Activated B cell treated with CpG ODN at 0.5 μM for 24 hours (primary cell): ENCODE measurements around the gene FUT3. TPM values are rescaled to one million over a fixed set of nuclear protein-coding genes. Genes with fewer than 3 reads are reported as not detected.

Experiments used
- ATAC-seq: fragments of 200-7000 bp; cut with Tn5 transposase; one replicate; pipeline ENCODE4 v1.10.0; 2021; ENCODE audit warnings: low read depth, mild to moderate bottlenecking, moderate library complexity
- CTCF ChIA-PET: fragments of 350-600 bp; sonication (Branson Sonifier 250); formaldehyde crosslinking; loops from one replicate; lab custom pipeline; 2021; ENCODE audit warnings: antibody characterized with exemption; lab: Charles Lee
- POLR2A ChIA-PET: fragments of 350-600 bp; sonication (Branson Sonifier 250); formaldehyde crosslinking; loops from one replicate; lab custom pipeline; 2021; ENCODE audit warnings: antibody characterized with exemption; lab: Charles Lee
- DNase-seq: peaks from one replicate; pipeline ENCODE4 v3.0.0; 2022
- H3K27ac Mint-ChIP-seq: one replicate; pipeline ENCODE4 v1.8.0; 2020; ENCODE audit warnings: mixed read lengths
- H3K27me3 Mint-ChIP-seq: one replicate; pipeline ENCODE4 v1.8.0; 2021; ENCODE audit warnings: mixed read lengths
- H3K36me3 Mint-ChIP-seq: one replicate; pipeline ENCODE4 v1.8.0; 2021; ENCODE audit warnings: low read depth, mixed read lengths
- H3K4me1 Mint-ChIP-seq: one replicate; pipeline ENCODE4 v1.8.0; 2021; ENCODE audit warnings: mixed read lengths
- H3K4me3 Mint-ChIP-seq: one replicate; pipeline ENCODE4 v1.8.0; 2020; ENCODE audit warnings: mild to moderate bottlenecking, mixed read lengths
- H3K9me3 Mint-ChIP-seq: one replicate; pipeline ENCODE4 v1.8.0; 2020; ENCODE audit warnings: mixed read lengths
- CTCF ChIP-seq: fragments of 200-600 bp; IDR thresholded peaks from one replicate; pipeline ENCODE4 v1.8.0; 2022; ENCODE audit warnings: antibody characterized with exemption, mild to moderate bottlenecking
- intact Hi-C: fragments of 100-400 bp; cut with micrococcal nuclease; formaldehyde crosslinking; loops from one replicate; pipeline ENCODE4 v1.15.1; 2024
- total RNA-seq: library from RNA; stranded (reverse); gene quantifications from 2 replicates; pipeline ENCODE4 v1.2.3, GENCODE V29; 2022

Gene FUT3
- total RNA-seq, 1 donor from 2014 or later: not detected

- intact Hi-C loops: no loop called here
- Mint-ChIP-seq H3K4me1 (peaks cover 2% of the 10 kb centered on the region), H3K36me3 (peaks cover 28% of the 10 kb centered on the region), H3K27me3 (peaks cover 6% of the 10 kb centered on the region), H3K4me3 (no peak overlapping the region), H3K27ac (no peak overlapping the region), H3K9me3 (no peaks in the 10 kb centered on the region)
- no peak for TF ChIP-seq CTCF
- ChIA-PET POLR2A (interaction anchor here (1.0 kb wide), 1 partner anchor 10 kb away, joined by 3 read pairs; the partner anchor contains the start of gene NDUFA11), CTCF (no interaction called here)
- no peak for DNase-seq
- no peak for ATAC-seq
Observed at GRCh38 chr19:5893296-5893903, 42.2 kb upstream of the FUT3 start.

GRCh38 chr19:5892772-5893275, 41.6 kb upstream of the FUT3 start:
- ChIA-PET POLR2A (interaction anchor here (1.0 kb wide), 1 partner anchor 11 kb away, joined by 3 read pairs; the partner anchor contains the start of gene NDUFA11), CTCF (no interaction called here)
- ATAC-seq (no peak), DNase-seq (no peak)
- Mint-ChIP-seq H3K27ac (no peak overlapping the region), H3K4me1 (no peaks in the 10 kb centered on the region), H3K27me3 (peaks cover 6% of the 10 kb centered on the region), H3K36me3 (peaks cover 28% of the 10 kb centered on the region), H3K9me3 (no peaks in the 10 kb centered on the region), H3K4me3 (no peak overlapping the region)
- intact Hi-C loops: loop anchor here (1.0 kb wide), 1 partner anchor 89 kb away; no protein-coding TSS in a partner anchor
- no peak for TF ChIP-seq CTCF

- H3K4me1 Mint-ChIP-seq: no peaks in the 10 kb centered on the region
- CTCF ChIA-PET: interaction anchor here (0.7 kb wide), 1 partner anchor 16 kb away, joined by 3 read pairs; no protein-coding TSS in a partner anchor
- POLR2A ChIA-PET: no interaction called here
- no peak overlapping the region for H3K4me3 Mint-ChIP-seq
- H3K36me3 Mint-ChIP-seq: peaks cover 28% of the 10 kb centered on the region
- H3K9me3 Mint-ChIP-seq: no peaks in the 10 kb centered on the region
- TF ChIP-seq CTCF: no peak
- intact Hi-C loops: loop anchor here (1.0 kb wide), 1 partner anchor 88 kb away; no protein-coding TSS in a partner anchor
- H3K27me3 Mint-ChIP-seq: peaks cover 6% of the 10 kb centered on the region
- ATAC-seq: peak; percentile 27
- no peak overlapping the region for H3K27ac Mint-ChIP-seq
- no peak for DNase-seq
Observed at GRCh38 chr19:5891938-5892771, 40.9 kb upstream of the FUT3 start.

- intact Hi-C loops: no loop called here
- H3K4me3 Mint-ChIP-seq: no peak overlapping the region
- POLR2A ChIA-PET: no interaction called here
- no peak overlapping the region for H3K27ac Mint-ChIP-seq
- peaks cover 25% of the 10 kb centered on the region for H3K36me3 Mint-ChIP-seq
- H3K27me3 Mint-ChIP-seq: peaks cover 8% of the 10 kb centered on the region
- CTCF ChIA-PET: interaction anchor here (0.7 kb wide), 1 partner anchor 17 kb away, joined by 3 read pairs; no protein-coding TSS in a partner anchor
- H3K9me3 Mint-ChIP-seq: no peaks in the 10 kb centered on the region
- TF ChIP-seq CTCF: no peak
- DNase-seq (no peak), ATAC-seq (no peak)
- no peaks in the 10 kb centered on the region for H3K4me1 Mint-ChIP-seq
Observed at GRCh38 chr19:5891572-5891937, 40.3 kb upstream of the FUT3 start.

- intact Hi-C loops: no loop called here
- ChIA-PET POLR2A (interaction anchor here (0.5 to 1.0 kb wide), 2 partner anchors 14 to 75 kb away, joined by 3 to 4 read pairs; no protein-coding TSS in a partner anchor), CTCF (no interaction called here)
- no peak for TF ChIP-seq CTCF
- DNase-seq (no peak), ATAC-seq (no peak)
- H3K27me3 Mint-ChIP-seq: peaks cover 8% of the 10 kb centered on the region
- no peaks in the 10 kb centered on the region for H3K9me3 Mint-ChIP-seq
- H3K36me3 Mint-ChIP-seq: peaks cover 10% of the 10 kb centered on the region
- no peak overlapping the region for H3K4me3 Mint-ChIP-seq
- no peaks in the 10 kb centered on the region for H3K4me1 Mint-ChIP-seq
- H3K27ac Mint-ChIP-seq: no peak overlapping the region
Observed at GRCh38 chr19:5890099-5890498, 38.9 kb upstream of the FUT3 start.
